ENCODE data around the gene GUCY1A1.

Gene GUCY1A1

DNA sequence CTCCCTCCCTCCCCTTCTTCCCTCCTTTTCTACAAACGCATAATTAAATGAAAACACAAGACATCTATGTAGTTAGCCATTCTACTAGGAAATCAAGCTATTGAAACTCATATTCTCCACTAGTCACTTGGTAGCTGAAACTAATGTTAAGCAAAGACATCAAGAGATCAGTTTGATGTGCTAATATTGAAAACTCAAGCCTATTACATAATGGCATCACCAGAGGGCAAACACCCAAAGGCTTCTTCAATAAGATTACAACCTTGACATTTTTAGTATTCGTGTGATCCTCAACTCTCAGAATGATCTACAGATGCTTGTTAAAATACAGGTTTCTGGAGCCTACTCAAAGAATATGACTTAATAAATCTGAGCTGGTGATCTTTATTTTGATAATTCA is 6.2 kb upstream of the GUCY1A1 start:
- TF ChIP-seq, protein P1, sequence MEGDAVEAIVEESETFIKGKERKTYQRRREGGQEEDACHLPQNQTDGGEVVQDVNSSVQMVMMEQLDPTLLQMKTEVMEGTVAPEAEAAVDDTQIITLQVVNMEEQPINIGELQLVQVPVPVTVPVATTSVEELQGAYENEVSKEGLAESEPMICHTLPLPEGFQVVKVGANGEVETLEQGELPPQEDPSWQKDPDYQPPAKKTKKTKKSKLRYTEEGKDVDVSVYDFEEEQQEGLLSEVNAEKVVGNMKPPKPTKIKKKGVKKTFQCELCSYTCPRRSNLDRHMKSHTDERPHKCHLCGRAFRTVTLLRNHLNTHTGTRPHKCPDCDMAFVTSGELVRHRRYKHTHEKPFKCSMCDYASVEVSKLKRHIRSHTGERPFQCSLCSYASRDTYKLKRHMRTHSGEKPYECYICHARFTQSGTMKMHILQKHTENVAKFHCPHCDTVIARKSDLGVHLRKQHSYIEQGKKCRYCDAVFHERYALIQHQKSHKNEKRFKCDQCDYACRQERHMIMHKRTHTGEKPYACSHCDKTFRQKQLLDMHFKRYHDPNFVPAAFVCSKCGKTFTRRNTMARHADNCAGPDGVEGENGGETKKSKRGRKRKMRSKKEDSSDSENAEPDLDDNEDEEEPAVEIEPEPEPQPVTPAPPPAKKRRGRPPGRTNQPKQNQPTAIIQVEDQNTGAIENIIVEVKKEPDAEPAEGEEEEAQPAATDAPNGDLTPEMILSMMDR (IDR thresholded peaks at IDR 0.05), result no peak
- peaks cover 0 to 23% (median 9%) of the 10 kb centered on the region in 4 donors for H3K4me1 ChIP-seq
- no peaks in the 10 kb centered on the region for H3K36me3 ChIP-seq
- no peak for DNase-seq
- no peaks in the 10 kb centered on the region for H3K9me3 ChIP-seq
- intact Hi-C loops (cut with DNase I; ENCODE audit: low total_unique reads), result no loop called here
- H3K27ac ChIP-seq, result peak overlapping the region in 1 of 2 donors; percentile 45
- H3K27me3 ChIP-seq, result no peaks in the 10 kb centered on the region
- no peak overlapping the region for H3K4me3 ChIP-seq

DNA sequence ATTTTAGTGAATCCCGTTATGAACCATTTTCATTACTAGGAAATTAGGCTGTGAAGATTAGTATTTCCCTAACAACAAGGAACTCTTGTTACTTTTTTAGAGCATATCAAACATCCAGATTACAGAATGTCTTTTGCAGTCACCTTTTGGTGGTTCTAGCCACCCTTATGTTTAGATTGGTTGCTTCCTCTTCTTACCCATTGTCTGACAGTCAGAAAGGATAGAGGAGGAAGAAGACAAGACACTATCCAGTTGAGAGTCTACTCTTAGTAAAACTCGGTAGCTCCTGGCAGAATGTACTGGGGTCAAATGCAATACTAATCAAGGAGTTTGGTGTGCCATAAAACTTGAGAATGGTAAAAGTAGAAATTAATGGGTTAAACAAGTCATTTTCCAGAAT is 1.6 kb upstream of the GUCY1A1 start:
- Histone ChIP-seq H3K27ac (peak overlapping the region; percentile 89 to 91), H3K36me3 (no peaks in the 10 kb centered on the region), H3K27me3 (no peaks in the 10 kb centered on the region), H3K4me1 (peaks cover 0 to 27% (median 5%) of the 10 kb centered on the region in 4 donors), H3K4me3 (no peak overlapping the region), H3K9me3 (no peaks in the 10 kb centered on the region)
- TF ChIP-seq, protein P1 (IDR thresholded peaks at IDR 0.05), result no peak
- no peak for DNase-seq
- intact Hi-C loops (cut with DNase I; ENCODE audit: low total_unique reads), result no loop called here

DNA sequence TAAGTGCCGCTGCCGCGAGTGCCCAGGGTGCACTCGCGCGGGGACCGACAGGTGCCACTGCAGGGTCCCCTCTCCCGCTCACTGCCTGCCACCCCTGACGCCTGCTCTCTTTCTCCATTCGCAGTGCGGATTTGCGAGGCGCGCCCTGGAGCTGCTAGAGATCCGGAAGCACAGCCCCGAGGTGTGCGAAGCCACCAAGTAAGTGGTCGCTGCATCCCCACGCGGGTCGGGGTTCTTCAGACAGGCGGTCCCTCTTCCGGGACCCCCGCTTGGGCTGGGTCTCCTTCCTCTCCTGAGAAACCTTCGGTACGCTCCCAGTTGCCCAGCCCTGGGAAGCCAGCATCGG is 547 bp downstream of the GUCY1A1 start:
- Histone ChIP-seq H3K27me3 (no peaks in the 10 kb centered on the region), H3K36me3 (no peaks in the 10 kb centered on the region), H3K4me1 (peaks cover 0 to 42% (median 8%) of the 10 kb centered on the region in 4 donors), H3K4me3 (peak overlapping the region; percentile 68 to 80), H3K27ac (peak overlapping the region; percentile 89 to 91), H3K9me3 (no peaks in the 10 kb centered on the region)
- intact Hi-C loops (cut with DNase I; ENCODE audit: low total_unique reads), result no loop called here
- TF ChIP-seq, protein P1 (IDR thresholded peaks at IDR 0.05), result peak; percentile 9 to 10
- DNase-seq, result peak; percentile 42 to 74

DNA sequence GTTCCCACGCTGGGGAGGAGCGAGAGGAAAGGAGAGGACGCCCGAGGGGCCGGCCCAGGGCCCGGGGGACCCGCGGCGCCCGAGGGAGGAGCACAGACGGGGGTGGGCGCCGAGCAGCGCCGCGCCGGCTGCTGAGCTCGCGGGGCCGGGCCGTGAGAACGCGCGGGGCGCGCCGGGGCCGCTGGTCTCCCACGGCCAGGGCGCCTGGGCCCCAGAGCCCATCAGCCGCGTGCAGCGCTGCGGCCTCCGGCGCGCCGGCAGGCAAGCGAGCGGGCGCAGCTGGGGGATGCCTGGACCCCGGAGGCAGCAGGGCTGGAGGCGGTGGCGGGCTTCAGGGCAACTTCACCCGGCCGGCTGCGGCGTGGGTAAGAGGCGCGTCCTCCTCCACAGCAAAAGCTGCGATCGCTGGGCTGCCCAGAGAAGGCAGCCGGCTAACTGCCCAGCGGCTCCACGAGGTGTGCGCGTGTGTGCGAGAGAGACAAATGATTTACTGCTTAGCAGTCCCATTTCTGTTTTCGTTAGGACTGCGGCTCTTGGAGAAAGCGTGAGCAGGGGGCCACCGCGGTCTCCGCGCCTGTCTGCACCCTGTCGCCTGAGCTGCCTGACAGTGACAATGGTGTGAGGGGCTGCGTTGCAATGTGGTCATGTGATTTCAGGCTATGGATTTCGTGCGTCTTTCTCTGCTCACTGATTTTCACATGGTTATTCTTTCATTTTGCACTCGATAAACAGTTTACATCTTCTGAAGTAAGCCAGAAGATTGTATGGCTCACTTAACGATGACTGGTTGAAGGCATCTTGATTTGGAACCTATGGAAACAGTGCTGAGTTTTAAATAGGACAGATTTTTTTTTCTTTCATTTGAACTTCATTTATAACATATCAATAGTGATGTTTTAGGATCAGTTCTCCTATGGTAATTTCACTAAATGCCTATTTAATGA is 1.2 kb downstream of the GUCY1A1 start:
- TF ChIP-seq, protein P1 (IDR thresholded peaks at IDR 0.05), result no peak
- H3K27ac ChIP-seq, result peak overlapping the region; percentile 89 to 91
- H3K27me3 ChIP-seq, result no peaks in the 10 kb centered on the region
- DNase-seq, result peak; percentile 25 to 74
- H3K36me3 ChIP-seq, result no peaks in the 10 kb centered on the region
- intact Hi-C loops (cut with DNase I; ENCODE audit: low total_unique reads), result no loop called here
- no peaks in the 10 kb centered on the region for H3K9me3 ChIP-seq
- H3K4me3 ChIP-seq, result peak overlapping the region; percentile 68 to 80
- H3K4me1 ChIP-seq, result peaks cover 0 to 49% (median 9%) of the 10 kb centered on the region in 4 donors

DNA sequence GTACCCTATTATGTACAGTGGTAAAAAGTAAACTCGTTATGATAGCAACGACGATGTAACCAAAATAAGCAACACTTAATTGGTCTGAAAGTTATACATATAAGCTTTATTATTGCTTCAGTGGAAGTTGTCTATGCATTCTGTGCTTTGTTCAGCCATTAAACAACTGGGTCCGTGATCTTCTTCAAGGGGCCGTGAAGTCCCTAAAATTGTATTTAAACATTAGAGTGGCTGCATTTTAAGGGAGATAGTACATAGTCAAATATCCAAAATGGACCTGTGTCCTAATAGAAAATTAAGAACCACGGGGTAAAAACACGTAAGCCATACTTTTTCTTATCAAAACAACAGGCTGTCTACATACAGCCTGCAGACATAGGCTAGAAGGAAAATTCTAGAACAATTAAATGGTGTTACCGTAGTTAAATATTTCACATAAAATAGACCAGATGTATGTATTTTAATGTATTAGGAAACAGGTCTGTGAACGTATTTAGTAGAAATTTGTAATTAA is 2.1 kb downstream of the GUCY1A1 start:
- intact Hi-C loops (cut with DNase I; ENCODE audit: low total_unique reads), result no loop called here
- Histone ChIP-seq H3K9me3 (no peaks in the 10 kb centered on the region), H3K27ac (peak overlapping the region; percentile 89 to 91), H3K27me3 (no peaks in the 10 kb centered on the region), H3K36me3 (no peaks in the 10 kb centered on the region), H3K4me3 (peak overlapping the region; percentile 68 to 80), H3K4me1 (peaks cover 0 to 58% (median 11%) of the 10 kb centered on the region in 4 donors)
- no peak for DNase-seq
- TF ChIP-seq, protein P1 (IDR thresholded peaks at IDR 0.05), result no peak
